ENCODE measurements around the gene ZMPSTE24.

ZMPSTE24 gene

DNA sequence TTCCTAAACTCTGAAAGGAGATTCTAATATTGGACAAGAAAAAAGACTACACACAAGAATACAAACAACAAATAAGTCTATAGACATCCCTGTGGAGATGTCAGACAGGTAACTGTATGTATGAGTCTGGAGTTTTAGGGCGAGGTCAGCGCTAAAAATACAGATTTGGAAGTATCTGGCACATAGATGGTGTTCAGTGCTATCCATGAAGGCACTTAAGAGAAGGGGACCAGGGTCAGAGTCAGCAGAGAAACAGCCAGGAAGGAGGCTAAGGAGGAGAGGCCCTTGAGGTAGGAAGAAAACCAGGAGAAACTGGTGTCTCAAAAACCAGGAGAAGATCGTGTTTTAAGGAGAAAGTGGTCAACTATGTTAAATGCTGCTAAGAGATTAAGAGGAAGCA lies 18.1 kb downstream of the ZMPSTE24 start:
- no peak for DNase-seq (ENCODE audit: low spot score)
- peaks cover 12 to 85% of the 10 kb centered on the region in 2 donors for H3K36me3 ChIP-seq (replicated peaks in 1 of 2; ENCODE audit: control insufficient read depth in 2 of 2, insufficient read depth in 2 of 2, low read length in 2 of 2)
- WGBS, 2 donors (ENCODE audit: extremely low coverage in 2 of 2, insufficient read length in 2 of 2, insufficient replicate concordance in 1 of 2) = no CpG with 5 or more reads among the region's 3 CpGs

DNA sequence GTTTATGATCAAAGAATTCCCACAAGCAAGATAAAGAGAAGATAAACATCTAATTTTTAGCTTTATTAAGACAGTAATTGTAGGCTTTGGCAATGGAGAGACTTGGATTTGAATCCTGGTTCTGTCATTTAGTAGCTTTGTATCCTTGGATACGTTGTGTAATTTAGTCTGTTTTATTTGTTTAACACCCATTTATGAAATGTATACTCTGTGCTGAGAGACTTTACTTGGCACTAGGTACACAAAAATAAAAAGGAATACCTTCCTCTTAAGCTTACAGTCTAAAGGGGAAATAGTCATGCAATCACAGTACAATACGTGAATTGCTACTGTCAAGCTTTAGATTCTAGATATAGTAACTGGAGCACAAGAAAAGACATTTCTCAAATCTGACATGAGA lies 23.8 kb downstream of the ZMPSTE24 start:
- H3K36me3 ChIP-seq (replicated peaks in 1 of 2; ENCODE audit: control insufficient read depth in 2 of 2, insufficient read depth in 2 of 2, low read length in 2 of 2) = peaks cover 10 to 79% of the 10 kb centered on the region in 2 donors

More for the DNA sequence above, 18.1 kb downstream of the ZMPSTE24 start:
- H2BK15ac ChIP-seq (ENCODE audit: low read length) = no peak overlapping the region
- no peaks in the 10 kb centered on the region for H3K4me1 ChIP-seq (ENCODE audit: control insufficient read depth in 2 of 2, insufficient read depth in 1 of 2, low read depth in 1 of 2, low read length in 2 of 2)
- H3K4me3 ChIP-seq (ENCODE audit: low read length in 2 of 2) = no peak overlapping the region
- no peak overlapping the region for H3K14ac ChIP-seq (ENCODE audit: low read length)
- H4K91ac ChIP-seq (ENCODE audit: low read depth, low read length, poor library complexity) = no peak overlapping the region
- no peak overlapping the region for H4K8ac ChIP-seq (ENCODE audit: low read depth, low read length)
- H3K23ac ChIP-seq (ENCODE audit: low read depth, low read length, poor library complexity) = no peak overlapping the region
- no peak overlapping the region for H3K4ac ChIP-seq (ENCODE audit: low read length)
- H2BK120ac ChIP-seq (ENCODE audit: low read depth, low read length) = no peak overlapping the region
- no peak overlapping the region for H3K18ac ChIP-seq (ENCODE audit: low read length)
- no peak overlapping the region for H2BK5ac ChIP-seq (ENCODE audit: low read length)
- no peak overlapping the region for H3K9ac ChIP-seq (ENCODE audit: low read depth, low read length, poor library complexity)
- no peaks in the 10 kb centered on the region for H3K27me3 ChIP-seq (ENCODE audit: control insufficient read depth in 3 of 3, insufficient read depth in 3 of 3, low read depth in 1 of 3, low read length in 3 of 3)
- no peak overlapping the region for H2AFZ ChIP-seq (ENCODE audit: low read length)
- no peak overlapping the region for H3K27ac ChIP-seq (replicated peaks; ENCODE audit: low read length)
- no peak overlapping the region for H2BK12ac ChIP-seq (ENCODE audit: low read length)
- no peaks in the 10 kb centered on the region for H3K79me1 ChIP-seq (ENCODE audit: low read depth, low read length)
- no peaks in the 10 kb centered on the region for H3K9me3 ChIP-seq (replicated peaks in 1 of 2; ENCODE audit: control insufficient read depth in 2 of 2, insufficient read depth in 1 of 2, low read depth in 1 of 2, low read length in 2 of 2)
- H3K4me2 ChIP-seq (ENCODE audit: insufficient read depth, low read length, poor library complexity, severe bottlenecking) = no peak overlapping the region
- no peak overlapping the region for H2AK5ac ChIP-seq (ENCODE audit: low read depth, low read length)

DNA sequence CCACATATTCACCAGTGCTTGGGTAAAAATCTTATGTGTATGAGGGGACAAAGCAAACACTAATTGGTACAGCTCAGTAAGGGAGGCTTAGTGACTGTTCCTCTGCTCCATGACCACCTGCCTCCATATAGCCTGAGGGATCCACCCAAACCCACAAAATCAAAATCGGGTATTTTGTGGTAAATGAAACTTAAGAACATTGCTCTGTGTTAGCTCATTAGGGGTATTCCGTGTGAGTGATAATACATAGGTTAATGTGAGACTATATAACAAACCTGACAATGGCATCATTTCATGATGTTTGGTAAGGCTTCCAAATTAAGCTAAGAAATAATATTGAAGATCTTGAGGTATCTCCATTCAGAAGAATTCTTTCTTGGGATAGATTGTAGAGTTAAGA lies 33.3 kb downstream of the ZMPSTE24 start:
- no peak overlapping the region for H2AFZ ChIP-seq (ENCODE audit: low read length)
- no peak overlapping the region for H2BK120ac ChIP-seq (ENCODE audit: low read depth, low read length)
- no peak overlapping the region for H3K4me2 ChIP-seq (ENCODE audit: insufficient read depth, low read length, poor library complexity, severe bottlenecking)
- no peak overlapping the region for H3K23ac ChIP-seq (ENCODE audit: low read depth, low read length, poor library complexity)
- no peak for DNase-seq (ENCODE audit: low spot score)
- no peak overlapping the region for H4K91ac ChIP-seq (ENCODE audit: low read depth, low read length, poor library complexity)
- no peak overlapping the region for H4K8ac ChIP-seq (ENCODE audit: low read depth, low read length)
- H3K4me3 ChIP-seq (ENCODE audit: low read length in 2 of 2) = no peak overlapping the region
- H3K79me1 ChIP-seq (ENCODE audit: low read depth, low read length) = no peaks in the 10 kb centered on the region
- no peaks in the 10 kb centered on the region for H3K27me3 ChIP-seq (ENCODE audit: control insufficient read depth in 3 of 3, insufficient read depth in 3 of 3, low read depth in 1 of 3, low read length in 3 of 3)
- H3K9ac ChIP-seq (ENCODE audit: low read depth, low read length, poor library complexity) = no peak overlapping the region
- no peaks in the 10 kb centered on the region for H3K4me1 ChIP-seq (ENCODE audit: control insufficient read depth in 2 of 2, insufficient read depth in 1 of 2, low read depth in 1 of 2, low read length in 2 of 2)
- H3K36me3 ChIP-seq (replicated peaks in 1 of 2; ENCODE audit: control insufficient read depth in 2 of 2, insufficient read depth in 2 of 2, low read length in 2 of 2) = peaks cover 16 to 73% of the 10 kb centered on the region in 2 donors
- H3K27ac ChIP-seq (replicated peaks; ENCODE audit: low read length) = no peak overlapping the region
- no peak overlapping the region for H2BK15ac ChIP-seq (ENCODE audit: low read length)
- no peak overlapping the region for H2BK5ac ChIP-seq (ENCODE audit: low read length)
- H3K18ac ChIP-seq (ENCODE audit: low read length) = no peak overlapping the region
- H2BK12ac ChIP-seq (ENCODE audit: low read length) = no peak overlapping the region
- no CpG with 5 or more reads among the region's 2 CpGs for WGBS, 2 donors (ENCODE audit: extremely low coverage in 2 of 2, insufficient read length in 2 of 2, insufficient replicate concordance in 1 of 2)
- H3K14ac ChIP-seq (ENCODE audit: low read length) = no peak overlapping the region
- H2AK5ac ChIP-seq (ENCODE audit: low read depth, low read length) = no peak overlapping the region
- H3K9me3 ChIP-seq (replicated peaks in 1 of 2; ENCODE audit: control insufficient read depth in 2 of 2, insufficient read depth in 1 of 2, low read depth in 1 of 2, low read length in 2 of 2) = no peaks in the 10 kb centered on the region
- no peak overlapping the region for H3K4ac ChIP-seq (ENCODE audit: low read length)

More for the DNA sequence above, 23.8 kb downstream of the ZMPSTE24 start:
- Histone ChIP-seq H2AK5ac (ENCODE audit: low read depth, low read length) (no peak overlapping the region), H3K18ac (ENCODE audit: low read length) (no peak overlapping the region), H4K91ac (ENCODE audit: low read depth, low read length, poor library complexity) (no peak overlapping the region), H2AFZ (ENCODE audit: low read length) (no peak overlapping the region), H3K4me2 (ENCODE audit: insufficient read depth, low read length, poor library complexity, severe bottlenecking) (no peak overlapping the region), H3K27ac (replicated peaks; ENCODE audit: low read length) (no peak overlapping the region), H2BK12ac (ENCODE audit: low read length) (no peak overlapping the region), H4K8ac (ENCODE audit: low read depth, low read length) (no peak overlapping the region), H3K27me3 (ENCODE audit: control insufficient read depth in 3 of 3, insufficient read depth in 3 of 3, low read depth in 1 of 3, low read length in 3 of 3) (no peaks in the 10 kb centered on the region), H3K79me1 (ENCODE audit: low read depth, low read length) (no peaks in the 10 kb centered on the region), H2BK5ac (ENCODE audit: low read length) (no peak overlapping the region), H2BK120ac (ENCODE audit: low read depth, low read length) (no peak overlapping the region), H3K23ac (ENCODE audit: low read depth, low read length, poor library complexity) (no peak overlapping the region), H3K4ac (ENCODE audit: low read length) (no peak overlapping the region), H3K14ac (ENCODE audit: low read length) (no peak overlapping the region), H3K4me1 (ENCODE audit: control insufficient read depth in 2 of 2, insufficient read depth in 1 of 2, low read depth in 1 of 2, low read length in 2 of 2) (no peaks in the 10 kb centered on the region), H3K4me3 (ENCODE audit: low read length in 2 of 2) (no peak overlapping the region), H2BK15ac (ENCODE audit: low read length) (no peak overlapping the region), H3K9me3 (replicated peaks in 1 of 2; ENCODE audit: control insufficient read depth in 2 of 2, insufficient read depth in 1 of 2, low read depth in 1 of 2, low read length in 2 of 2) (no peaks in the 10 kb centered on the region), H3K9ac (ENCODE audit: low read depth, low read length, poor library complexity) (no peak overlapping the region)
- no CpG with 5 or more reads among the region's 2 CpGs for WGBS, 2 donors (ENCODE audit: extremely low coverage in 2 of 2, insufficient read length in 2 of 2, insufficient replicate concordance in 1 of 2)
- no peak for DNase-seq (ENCODE audit: low spot score)

DNA sequence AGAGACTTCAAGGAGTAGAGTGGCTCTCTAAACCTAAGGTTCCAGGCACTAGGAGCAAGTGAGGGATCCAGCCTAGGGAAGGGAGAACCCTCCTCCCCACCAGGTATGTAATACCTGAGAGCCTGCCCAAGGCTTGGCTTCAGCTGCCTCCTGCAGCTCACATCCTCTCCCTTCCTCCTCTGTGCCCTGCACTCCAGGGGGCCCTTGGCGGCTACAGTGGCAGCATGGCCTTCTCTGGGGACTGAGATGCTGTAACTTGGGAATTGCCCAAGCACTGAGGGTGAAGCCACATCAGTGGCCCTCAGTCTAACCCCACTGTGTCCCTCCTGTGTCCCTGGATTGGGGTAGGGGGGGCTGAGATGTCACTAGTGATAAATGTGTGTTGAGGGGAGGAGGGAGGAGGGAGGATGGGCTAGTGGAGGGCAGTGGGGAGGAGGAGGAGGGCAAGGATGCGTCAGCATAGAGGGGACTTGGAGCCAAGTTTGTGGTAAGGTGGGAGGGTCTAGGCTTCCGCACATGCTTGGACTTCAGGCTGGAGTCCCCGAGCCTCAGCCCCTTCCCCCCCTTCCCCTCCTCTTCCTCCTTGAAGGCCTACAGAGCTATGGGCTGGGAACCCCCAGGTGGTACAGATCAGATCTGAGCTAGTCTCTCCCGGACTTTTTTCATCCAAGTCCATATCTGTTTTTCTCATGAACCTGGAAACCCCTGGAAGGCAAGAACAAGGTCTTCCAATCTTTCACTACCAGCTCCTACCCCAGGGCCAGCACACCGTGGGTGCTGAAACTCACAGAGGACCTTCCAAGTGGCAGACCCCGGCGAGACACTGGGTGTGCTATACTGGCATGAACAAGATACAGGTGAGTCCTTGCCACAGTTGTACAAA lies 41.6 kb downstream of the ZMPSTE24 start:
- peaks cover 0 to 2% of the 10 kb centered on the region in 2 donors for H3K4me1 ChIP-seq (ENCODE audit: control insufficient read depth in 2 of 2, insufficient read depth in 1 of 2, low read depth in 1 of 2, low read length in 2 of 2)
- peak overlapping the region; percentile 51 for H3K14ac ChIP-seq (ENCODE audit: low read length)
- no peak overlapping the region for H2AFZ ChIP-seq (ENCODE audit: low read length)
- H2BK15ac ChIP-seq (ENCODE audit: low read length) = peak overlapping the region; percentile 66
- H3K4me2 ChIP-seq (ENCODE audit: insufficient read depth, low read length, poor library complexity, severe bottlenecking) = no peak overlapping the region
- no peak overlapping the region for H3K9ac ChIP-seq (ENCODE audit: low read depth, low read length, poor library complexity)
- H3K4ac ChIP-seq (ENCODE audit: low read length) = no peak overlapping the region
- no peak overlapping the region for H3K27ac ChIP-seq (replicated peaks; ENCODE audit: low read length)
- WGBS, 2 donors (ENCODE audit: extremely low coverage in 2 of 2, insufficient read length in 2 of 2, insufficient replicate concordance in 1 of 2) = no CpG with 5 or more reads among the region's 8 CpGs
- peak overlapping the region; percentile 34 for H3K18ac ChIP-seq (ENCODE audit: low read length)
- H3K9me3 ChIP-seq (replicated peaks in 1 of 2; ENCODE audit: control insufficient read depth in 2 of 2, insufficient read depth in 1 of 2, low read depth in 1 of 2, low read length in 2 of 2) = no peaks in the 10 kb centered on the region
- H3K4me3 ChIP-seq (ENCODE audit: low read length in 2 of 2) = no peak overlapping the region
- H2AK5ac ChIP-seq (ENCODE audit: low read depth, low read length) = peak overlapping the region; percentile 52
- no peaks in the 10 kb centered on the region for H3K27me3 ChIP-seq (ENCODE audit: control insufficient read depth in 3 of 3, insufficient read depth in 3 of 3, low read depth in 1 of 3, low read length in 3 of 3)
- H2BK5ac ChIP-seq (ENCODE audit: low read length) = no peak overlapping the region
- no peak overlapping the region for H4K91ac ChIP-seq (ENCODE audit: low read depth, low read length, poor library complexity)
- H4K8ac ChIP-seq (ENCODE audit: low read depth, low read length) = peak overlapping the region; percentile 3
- H2BK12ac ChIP-seq (ENCODE audit: low read length) = no peak overlapping the region
- H3K79me1 ChIP-seq (ENCODE audit: low read depth, low read length) = no peaks in the 10 kb centered on the region
- DNase-seq (ENCODE audit: low spot score) = no peak
- H2BK120ac ChIP-seq (ENCODE audit: low read depth, low read length) = no peak overlapping the region
- H3K23ac ChIP-seq (ENCODE audit: low read depth, low read length, poor library complexity) = no peak overlapping the region
- H3K36me3 ChIP-seq (replicated peaks in 1 of 2; ENCODE audit: control insufficient read depth in 2 of 2, insufficient read depth in 2 of 2, low read length in 2 of 2) = peaks cover 0 to 5% of the 10 kb centered on the region in 2 donors

Data from neuronal stem cell (in vitro differentiated cells).